ENCODE measurements around the gene CEP131. TPM values are rescaled to one million over a fixed set of nuclear protein-coding genes. Genes with fewer than 3 reads are reported as not detected.

Gene CEP131
- total RNA-seq, 5 donors from 2014 or later (not counting 1 experiment from before 2014, with no cell fraction given), result 9.0 to 15.8 (median 11.2) TPM

DNA sequence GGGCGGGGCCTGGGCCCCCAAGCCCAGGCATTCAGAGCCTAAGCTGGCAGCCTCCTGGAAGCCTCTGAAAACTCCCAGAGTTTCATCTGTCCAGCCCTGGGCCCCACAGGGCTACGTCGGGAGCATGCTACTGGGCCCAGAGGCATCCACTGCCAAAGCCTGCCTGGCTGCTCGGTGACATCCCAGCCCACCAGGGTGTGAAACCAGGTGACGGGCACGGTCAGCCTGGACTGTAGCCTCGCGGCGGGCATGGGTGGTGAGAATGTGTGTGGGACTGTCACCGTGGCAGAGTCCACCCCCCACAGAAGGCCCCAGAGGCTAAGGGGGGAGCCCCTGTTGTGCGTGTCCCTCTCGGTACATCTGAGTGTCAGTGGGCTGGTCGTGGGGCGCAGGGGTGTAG lies 31.1 kb downstream of the CEP131 start:
- Histone ChIP-seq H3K36me3 (ENCODE audit: control insufficient read depth in 2 of 2, extremely low read depth in 1 of 2, insufficient read depth in 1 of 2, low read length in 1 of 2) (peaks cover 6 to 12% of the 10 kb centered on the region in 2 donors), H3K4me1 (ENCODE audit: control insufficient read depth in 1 of 2, extremely low read depth in 1 of 2, insufficient read depth in 2 of 2, low read length in 2 of 2) (no peaks in the 10 kb centered on the region), H3K9me3 (no peaks in the 10 kb centered on the region), H3K4me3 (ENCODE audit: control insufficient read depth in 1 of 2, extremely low read depth in 1 of 2, low read length in 1 of 2) (no peak overlapping the region), H3K27me3 (replicated peaks in 1 of 2; ENCODE audit: control insufficient read depth in 2 of 2, extremely low read depth in 1 of 2, insufficient read depth in 2 of 2, low read length in 1 of 2) (no peaks in the 10 kb centered on the region), H3K27ac (ENCODE audit: low read length) (no peak overlapping the region)
- ChIA-PET CTCF (no interaction called here), POLR2A (interaction anchor here in 1 of 2 donors (0.5 kb wide), 1 partner anchor 1061 kb away, joined by 4 read pairs; no protein-coding TSS in a partner anchor)
- no peak overlapping the region for H3K27ac Mint-ChIP-seq
- no peaks in the 10 kb centered on the region for H3K9me3 Mint-ChIP-seq
- ATAC-seq (replicated peaks in 1 of 4) (no peak), DNase-seq (no peak)
- no peaks in the 10 kb centered on the region for H3K36me3 Mint-ChIP-seq
- WGBS (ENCODE audit: insufficient coverage), result 90% methylated on average over 7 of the region's 14 CpGs
- no peaks in the 10 kb centered on the region for H3K4me1 Mint-ChIP-seq
- H3K27me3 Mint-ChIP-seq, result no peaks in the 10 kb centered on the region
- H3K4me3 Mint-ChIP-seq, result no peak overlapping the region

DNA sequence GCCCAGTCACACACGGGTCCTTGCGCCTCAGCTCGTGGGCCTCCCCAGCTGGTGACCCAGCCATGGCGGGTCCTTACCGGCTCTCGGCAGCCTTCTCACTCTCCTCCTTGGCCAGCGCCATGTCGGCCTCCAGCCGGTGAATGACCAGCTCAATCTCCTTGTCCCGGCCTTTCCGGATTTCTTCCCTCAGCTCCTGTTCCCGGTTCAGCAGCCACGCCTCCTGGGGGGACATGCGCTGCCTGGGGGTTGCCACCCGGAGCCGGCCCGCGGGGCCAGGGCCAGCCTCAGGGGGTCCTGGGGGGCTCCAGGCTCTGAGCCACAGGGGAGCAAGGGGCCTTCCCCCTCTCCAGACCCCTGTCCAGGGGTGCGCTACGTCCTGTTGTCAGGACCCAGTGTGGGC lies 31.6 kb downstream of the CEP131 start:
- H3K36me3 ChIP-seq (ENCODE audit: control insufficient read depth in 2 of 2, extremely low read depth in 1 of 2, insufficient read depth in 1 of 2, low read length in 1 of 2), result peaks cover 6 to 12% of the 10 kb centered on the region in 2 donors
- no peak overlapping the region for H3K27ac Mint-ChIP-seq
- H3K4me3 ChIP-seq (ENCODE audit: control insufficient read depth in 1 of 2, extremely low read depth in 1 of 2, low read length in 1 of 2), result no peak overlapping the region
- ATAC-seq (replicated peaks in 1 of 4) (no peak), DNase-seq (no peak)
- H3K4me1 ChIP-seq (ENCODE audit: control insufficient read depth in 1 of 2, extremely low read depth in 1 of 2, insufficient read depth in 2 of 2, low read length in 2 of 2), result no peaks in the 10 kb centered on the region
- H3K27ac ChIP-seq (ENCODE audit: low read length), result no peak overlapping the region
- no peaks in the 10 kb centered on the region for H3K36me3 Mint-ChIP-seq
- no peaks in the 10 kb centered on the region for H3K9me3 ChIP-seq
- no peaks in the 10 kb centered on the region for H3K27me3 Mint-ChIP-seq
- H3K4me3 Mint-ChIP-seq, result no peak overlapping the region
- POLR2A ChIA-PET, result interaction anchor here in 1 of 2 donors (0.5 kb wide), 1 partner anchor 1060 kb away, joined by 4 read pairs; no protein-coding TSS in a partner anchor
- CTCF ChIA-PET, result no interaction called here
- H3K27me3 ChIP-seq (replicated peaks in 1 of 2; ENCODE audit: control insufficient read depth in 2 of 2, extremely low read depth in 1 of 2, insufficient read depth in 2 of 2, low read length in 1 of 2), result no peaks in the 10 kb centered on the region
- no peaks in the 10 kb centered on the region for H3K4me1 Mint-ChIP-seq
- WGBS (ENCODE audit: insufficient coverage), result 93% methylated on average over 18 of the region's 20 CpGs
- no peaks in the 10 kb centered on the region for H3K9me3 Mint-ChIP-seq

DNA sequence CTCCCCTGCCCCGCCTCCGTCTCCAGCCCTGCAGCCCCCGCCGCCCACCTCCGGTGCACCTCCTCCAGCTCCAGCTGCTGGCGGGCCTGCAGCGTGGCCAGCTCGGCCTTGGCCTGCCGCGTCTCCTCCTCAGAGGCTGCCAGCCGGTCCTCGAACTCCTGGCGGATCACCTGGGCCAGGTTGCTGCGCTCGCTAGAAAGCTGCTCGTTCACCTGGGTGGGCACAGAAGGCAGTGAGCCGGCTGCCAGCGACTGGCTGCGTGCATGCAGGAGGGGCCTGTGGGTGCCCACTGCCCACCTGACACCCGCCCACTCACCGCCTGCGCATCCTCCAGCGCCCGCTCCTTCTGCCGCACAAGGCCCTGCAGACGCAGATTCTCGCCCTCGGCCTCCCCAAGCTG lies 32.2 kb downstream of the CEP131 start:
- H3K27me3 Mint-ChIP-seq, result no peaks in the 10 kb centered on the region
- Histone ChIP-seq H3K9me3 (no peaks in the 10 kb centered on the region), H3K4me1 (ENCODE audit: control insufficient read depth in 1 of 2, extremely low read depth in 1 of 2, insufficient read depth in 2 of 2, low read length in 2 of 2) (no peaks in the 10 kb centered on the region), H3K27me3 (replicated peaks in 1 of 2; ENCODE audit: control insufficient read depth in 2 of 2, extremely low read depth in 1 of 2, insufficient read depth in 2 of 2, low read length in 1 of 2) (no peaks in the 10 kb centered on the region), H3K36me3 (ENCODE audit: control insufficient read depth in 2 of 2, extremely low read depth in 1 of 2, insufficient read depth in 1 of 2, low read length in 1 of 2) (peaks cover 6 to 12% of the 10 kb centered on the region in 2 donors), H3K27ac (ENCODE audit: low read length) (no peak overlapping the region), H3K4me3 (ENCODE audit: control insufficient read depth in 1 of 2, extremely low read depth in 1 of 2, low read length in 1 of 2) (no peak overlapping the region)
- ATAC-seq (replicated peaks in 1 of 4) (no peak), DNase-seq (no peak)
- ChIA-PET POLR2A (interaction anchor here in 1 of 2 donors (0.6 kb wide), 1 partner anchor 475 kb away, joined by 3 read pairs; no protein-coding TSS in a partner anchor), CTCF (no interaction called here)
- no peaks in the 10 kb centered on the region for H3K9me3 Mint-ChIP-seq
- H3K36me3 Mint-ChIP-seq, result no peaks in the 10 kb centered on the region
- no peak overlapping the region for H3K4me3 Mint-ChIP-seq
- WGBS (ENCODE audit: insufficient coverage), result 91% methylated on average over 28 of the region's 28 CpGs
- H3K4me1 Mint-ChIP-seq, result no peaks in the 10 kb centered on the region
- no peak overlapping the region for H3K27ac Mint-ChIP-seq

DNA sequence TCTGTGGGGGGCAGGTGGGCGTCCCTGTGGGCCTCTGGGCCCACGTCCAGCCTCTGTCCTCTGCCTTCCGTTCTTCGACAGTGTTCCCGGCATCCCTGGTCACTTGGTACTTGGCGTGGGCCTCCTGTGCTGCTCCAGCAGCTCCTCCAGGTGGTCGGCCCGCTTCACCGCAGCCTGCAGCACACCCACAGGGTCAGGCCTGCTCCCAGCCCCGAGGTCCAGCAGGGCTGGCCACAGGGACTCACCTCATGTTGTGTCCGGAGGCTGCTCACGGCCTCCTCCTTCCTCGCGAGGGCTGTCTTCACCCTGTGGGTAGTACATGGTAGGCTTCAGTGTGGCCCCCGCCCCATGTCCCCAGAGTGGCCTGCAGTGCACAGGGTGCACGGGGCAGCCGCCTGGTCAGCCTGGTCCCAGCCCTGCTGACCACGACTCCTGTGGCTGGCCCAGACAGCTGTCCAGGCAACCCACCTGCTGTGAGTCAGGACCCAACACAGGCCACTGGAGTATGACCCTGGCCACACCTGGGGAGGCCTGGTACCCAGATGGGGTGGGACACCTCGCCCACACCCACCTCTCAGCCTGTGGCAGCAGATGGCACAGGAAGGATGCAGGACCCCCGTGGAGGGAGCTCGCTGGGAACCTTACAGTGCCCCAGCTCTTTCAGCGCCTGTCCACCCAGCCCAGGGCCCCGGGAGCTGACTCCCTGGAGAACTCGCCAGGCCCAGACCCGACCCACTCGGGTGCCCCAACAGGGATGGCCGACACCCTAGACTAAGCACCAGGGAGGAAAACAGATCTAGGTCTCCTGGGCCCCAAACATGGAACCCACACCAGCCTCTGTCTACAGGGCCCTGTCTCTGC lies 32.9 kb downstream of the CEP131 start:
- Mint-ChIP-seq H3K4me3 (no peak overlapping the region), H3K27me3 (no peaks in the 10 kb centered on the region), H3K4me1 (no peaks in the 10 kb centered on the region), H3K9me3 (no peaks in the 10 kb centered on the region), H3K36me3 (no peaks in the 10 kb centered on the region), H3K27ac (no peak overlapping the region)
- H3K27me3 ChIP-seq (replicated peaks in 1 of 2; ENCODE audit: control insufficient read depth in 2 of 2, extremely low read depth in 1 of 2, insufficient read depth in 2 of 2, low read length in 1 of 2), result no peaks in the 10 kb centered on the region
- ChIA-PET POLR2A (interaction anchor here in 1 of 2 donors (0.6 kb wide), 1 partner anchor 476 kb away, joined by 3 read pairs; no protein-coding TSS in a partner anchor), CTCF (no interaction called here)
- WGBS (ENCODE audit: insufficient coverage), result 88% methylated on average over 25 of the region's 27 CpGs
- no peak overlapping the region for H3K4me3 ChIP-seq (ENCODE audit: control insufficient read depth in 1 of 2, extremely low read depth in 1 of 2, low read length in 1 of 2)
- no peaks in the 10 kb centered on the region for H3K4me1 ChIP-seq (ENCODE audit: control insufficient read depth in 1 of 2, extremely low read depth in 1 of 2, insufficient read depth in 2 of 2, low read length in 2 of 2)
- H3K27ac ChIP-seq (ENCODE audit: low read length), result no peak overlapping the region
- H3K36me3 ChIP-seq (ENCODE audit: control insufficient read depth in 2 of 2, extremely low read depth in 1 of 2, insufficient read depth in 1 of 2, low read length in 1 of 2), result peaks cover 6 to 12% of the 10 kb centered on the region in 2 donors
- ATAC-seq (replicated peaks in 1 of 4), result no peak
- no peaks in the 10 kb centered on the region for H3K9me3 ChIP-seq
- DNase-seq, result no peak

DNA sequence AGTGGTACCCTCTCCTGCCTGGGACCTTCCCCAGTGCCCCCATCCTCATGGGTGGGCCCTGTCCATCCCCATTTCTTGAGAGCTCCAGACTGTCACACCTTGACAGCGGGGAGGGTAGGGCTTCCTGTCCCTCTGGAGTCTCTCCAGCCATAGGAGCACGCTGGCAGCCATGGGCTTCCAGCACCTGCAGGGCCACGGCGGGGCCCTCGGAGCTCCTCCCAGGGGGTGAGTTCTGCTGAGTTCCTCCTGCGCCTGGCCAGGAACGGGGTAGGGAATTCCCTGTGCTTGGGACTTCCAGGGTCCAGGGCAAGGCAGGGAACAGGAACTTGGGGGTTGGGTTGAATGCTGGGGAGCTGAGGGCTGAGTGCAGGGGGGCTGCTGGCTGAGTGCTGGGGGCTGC lies 33.7 kb downstream of the CEP131 start:
- DNase-seq (no peak), ATAC-seq (replicated peaks in 1 of 4) (no peak)
- no peak overlapping the region for H3K4me3 ChIP-seq (ENCODE audit: control insufficient read depth in 1 of 2, extremely low read depth in 1 of 2, low read length in 1 of 2)
- peaks cover 0 to 2% of the 10 kb centered on the region in 2 experiments for H3K27me3 ChIP-seq (replicated peaks in 1 of 2; ENCODE audit: control insufficient read depth in 2 of 2, extremely low read depth in 1 of 2, insufficient read depth in 2 of 2, low read length in 1 of 2)
- no peak overlapping the region for H3K27ac ChIP-seq (ENCODE audit: low read length)
- POLR2A ChIA-PET, result no interaction called here
- Mint-ChIP-seq H3K9me3 (no peaks in the 10 kb centered on the region), H3K27ac (no peak overlapping the region), H3K36me3 (no peaks in the 10 kb centered on the region), H3K4me1 (no peaks in the 10 kb centered on the region), H3K27me3 (peaks cover 0 to 3% of the 10 kb centered on the region in 2 donors), H3K4me3 (no peak overlapping the region)
- H3K4me1 ChIP-seq (ENCODE audit: control insufficient read depth in 1 of 2, extremely low read depth in 1 of 2, insufficient read depth in 2 of 2, low read length in 2 of 2), result no peaks in the 10 kb centered on the region
- peaks cover 6 to 8% of the 10 kb centered on the region in 2 donors for H3K36me3 ChIP-seq (ENCODE audit: control insufficient read depth in 2 of 2, extremely low read depth in 1 of 2, insufficient read depth in 1 of 2, low read length in 1 of 2)
- CTCF ChIA-PET, result no interaction called here
- no peaks in the 10 kb centered on the region for H3K9me3 ChIP-seq
- WGBS (ENCODE audit: insufficient coverage), result 100% methylated on average over 6 of the region's 7 CpGs

DNA sequence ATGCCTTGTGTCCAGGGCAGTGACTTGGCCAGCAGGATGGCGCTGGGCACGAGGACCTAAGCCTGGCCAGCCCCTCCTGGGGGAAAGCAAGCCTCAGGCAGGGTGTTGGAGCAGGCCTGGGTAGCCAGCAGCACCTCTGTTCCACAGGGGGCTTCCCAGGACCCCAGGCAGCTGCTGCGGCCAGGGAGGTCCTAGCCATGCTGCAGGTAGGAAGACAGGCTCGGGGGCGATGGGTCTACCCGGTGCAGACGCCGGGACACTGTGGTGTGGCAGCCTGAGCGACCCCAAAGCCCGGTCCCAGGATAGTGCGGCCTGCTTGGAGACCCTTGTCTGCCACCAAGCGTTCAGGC lies 34.3 kb downstream of the CEP131 start:
- Histone ChIP-seq H3K4me3 (ENCODE audit: control insufficient read depth in 1 of 2, extremely low read depth in 1 of 2, low read length in 1 of 2) (no peak overlapping the region), H3K27ac (ENCODE audit: low read length) (no peak overlapping the region), H3K36me3 (ENCODE audit: control insufficient read depth in 2 of 2, extremely low read depth in 1 of 2, insufficient read depth in 1 of 2, low read length in 1 of 2) (peaks cover 3 to 6% of the 10 kb centered on the region in 2 donors), H3K4me1 (ENCODE audit: control insufficient read depth in 1 of 2, extremely low read depth in 1 of 2, insufficient read depth in 2 of 2, low read length in 2 of 2) (no peaks in the 10 kb centered on the region), H3K9me3 (no peaks in the 10 kb centered on the region), H3K27me3 (replicated peaks in 1 of 2; ENCODE audit: control insufficient read depth in 2 of 2, extremely low read depth in 1 of 2, insufficient read depth in 2 of 2, low read length in 1 of 2) (peaks cover 0 to 8% of the 10 kb centered on the region in 2 experiments)
- H3K4me1 Mint-ChIP-seq, result no peaks in the 10 kb centered on the region
- ATAC-seq (replicated peaks in 1 of 4) (no peak), DNase-seq (no peak)
- H3K27ac Mint-ChIP-seq, result no peak overlapping the region
- 91% methylated on average over 11 of the region's 12 CpGs for WGBS (ENCODE audit: insufficient coverage)
- H3K4me3 Mint-ChIP-seq, result no peak overlapping the region
- POLR2A ChIA-PET, result no interaction called here
- no peaks in the 10 kb centered on the region for H3K36me3 Mint-ChIP-seq
- no peaks in the 10 kb centered on the region for H3K9me3 Mint-ChIP-seq
- H3K27me3 Mint-ChIP-seq, result peaks cover 0 to 3% of the 10 kb centered on the region in 2 donors
- CTCF ChIA-PET, result no interaction called here
